ENCODE data around the gene CHI3L1. TPM values are rescaled to one million over a fixed set of nuclear protein-coding genes. Genes with fewer than 3 reads are reported as not detected.

The CHI3L1 gene
- polyA plus RNA-seq, 3 donors: 9.7 to 16.6 (median 13.6) TPM

GRCh38 chr1:203170625-203171330 lies 15.7 kb downstream of the CHI3L1 start:
- no peak for DNase-seq

GRCh38 chr1:203169770-203170520 lies 16.6 kb downstream of the CHI3L1 start:
- DNase-seq: no peak

GRCh38 chr1:203168991-203169390 lies 17.5 kb downstream of the CHI3L1 start:
- DNase-seq: no peak

- DNase-seq: no peak
These were observed 18.2 kb downstream of the CHI3L1 start for GRCh38 chr1:203168256-203168786.

- DNase-seq: no peak
These were observed 18.6 kb downstream of the CHI3L1 start for GRCh38 chr1:203167913-203168200.

- no peak for DNase-seq
These were observed 19.2 kb downstream of the CHI3L1 start for GRCh38 chr1:203167026-203167912.

- no peak for DNase-seq
These were observed 20.1 kb downstream of the CHI3L1 start for GRCh38 chr1:203166192-203166940.

GRCh38 chr1:203165800-203166161 lies 20.7 kb downstream of the CHI3L1 start:
- no peak for DNase-seq

- no peak for DNase-seq
These were observed 21.3 kb downstream of the CHI3L1 start for GRCh38 chr1:203165101-203165799.

GRCh38 chr1:203163891-203164635 lies 22.4 kb downstream of the CHI3L1 start:
- DNase-seq: no peak

GRCh38 chr1:203162403-203162802 lies 24.1 kb downstream of the CHI3L1 start:
- no peak for DNase-seq

GRCh38 chr1:203161703-203162102 lies 24.8 kb downstream of the CHI3L1 start:
- no peak for DNase-seq

GRCh38 chr1:203161175-203161574 lies 25.3 kb downstream of the CHI3L1 start:
- DNase-seq: no peak

GRCh38 chr1:203159844-203160243 lies 26.7 kb downstream of the CHI3L1 start:
- no peak for DNase-seq

GRCh38 chr1:203158960-203159665 lies 27.4 kb downstream of the CHI3L1 start:
- no peak for DNase-seq

- DNase-seq: no peak
These were observed 28.1 kb downstream of the CHI3L1 start for GRCh38 chr1:203158423-203158822.

- no peak for DNase-seq
These were observed 30.2 kb downstream of the CHI3L1 start for GRCh38 chr1:203156280-203156679.

GRCh38 chr1:203153989-203154821 lies 32.3 kb downstream of the CHI3L1 start:
- DNase-seq: no peak

Data from renal pelvis (tissue), 4 donors.